K562 (cell line): ENCODE measurements around the gene SLC35F5. TPM values are rescaled to one million over a fixed set of nuclear protein-coding genes. Genes with fewer than 3 reads are reported as not detected.
A peak's percentile ranks its signal among the peaks of the same experiment; 100 is the strongest.

Source experiments
- ATAC-seq: fragments of 200-7000 bp; cut with Tn5 transposase; 3 replicates; pipeline ENCODE4 v1.9.1; 2020; ENCODE audit warnings: moderate library complexity
- BruUV-seq: library from RNA; stranded (reverse); fragments of 400-500 nt; replicated peaks from 2 replicates; lab custom pipeline; 2021; lab: Mats Ljungman, UMichigan
- CTCF ChIA-PET: fragments of 300-600 bp; formaldehyde crosslinking; extraction: SDS; loops from one replicate; lab custom pipeline; 2021; ENCODE audit warnings: low intra/inter-chr PET ratio; lab: Yijun Ruan, JAX
- POLR2A ChIA-PET: fragments of 300-600, 350-650 bp; sonication (Branson Sonifier 250); formaldehyde crosslinking; extraction: SDS; loops from one replicate; lab custom pipeline; 2021; ENCODE audit warnings: antibody characterized with exemption, inconsistent platforms; lab: Yijun Ruan, JAX
- DNase-seq, 4 experiments: peaks; one replicate each; pipeline versions ENCODE4 v3.0.0 to v3.0.0-alpha.2; 2011 to 2018; ENCODE audit warnings: low spot score in 3 of 4, mixed read lengths in 3 of 4; ENCODE audit errors: extremely low read depth in 1 of 4
- FAIRE-seq: peaks from 2 replicates; lab custom pipeline; 2011; peaks lifted over from hg19 to GRCh38; lab: Jason Lieb, UNC
- H2AFZ ChIP-seq: 2 replicates; pipeline ENCODE4 v1.6.0; 2011; ENCODE audit warnings: low read depth, low read length, control low read depth, inconsistent platforms
- H3K27ac ChIP-seq: fragments of 200-600 bp; 3 replicates; pipeline ENCODE4 v1.8.0; 2011; ENCODE audit warnings: low read depth, mild to moderate bottlenecking, control low read depth, inconsistent platforms, low read length, moderate library complexity, mixed read lengths; ENCODE audit errors: extremely low read depth
- H3K27me3 ChIP-seq, 2 experiments: fragments of 300-600 bp in 1 of 2; 2 replicates in 1 of 2; 3 replicates in 1 of 2; pipeline versions ENCODE4 v1.6.0 to v1.8.0; 2011; ENCODE audit warnings: inconsistent platforms in 2 of 2, low read length in 2 of 2, mild to moderate bottlenecking in 1 of 2, mixed read lengths in 1 of 2, moderate library complexity in 1 of 2; ENCODE audit not compliant: control insufficient read depth in 2 of 2, insufficient read depth in 2 of 2
- H3K36me3 ChIP-seq: fragments of 300-600 bp; 3 replicates; pipeline ENCODE4 v1.8.0; 2011; ENCODE audit warnings: mild to moderate bottlenecking, low read length, inconsistent platforms; ENCODE audit not compliant: control insufficient read depth, insufficient read depth
- H3K4me1 ChIP-seq, 2 experiments: fragments of 200-600 bp in 1 of 2; replicated peaks in 1 of 2; 2 replicates in 1 of 2; 3 replicates in 1 of 2; pipeline versions ENCODE4 v1.5.1 to v1.8.0; 2011; ENCODE audit warnings: inconsistent platforms in 2 of 2, low read length in 2 of 2, mild to moderate bottlenecking in 1 of 2, mixed read lengths in 1 of 2, moderate library complexity in 1 of 2; ENCODE audit not compliant: control insufficient read depth in 2 of 2, insufficient read depth in 2 of 2
- H3K4me2 ChIP-seq: 2 replicates; pipeline ENCODE4 v1.6.1; 2011; ENCODE audit warnings: low read length, control low read depth, inconsistent platforms, mixed read lengths; ENCODE audit not compliant: insufficient read depth
- H3K4me3 ChIP-seq: fragments of 200-600 bp; sonication (generic), shearing (Covaris generic); 2 replicates; pipeline ENCODE4 v1.5.1; 2016; ENCODE audit warnings: control low read depth, inconsistent platforms
- H3K79me2 ChIP-seq: fragments of 200-600 bp; 3 replicates; pipeline ENCODE4 v1.8.0; 2011; ENCODE audit warnings: low read length, inconsistent platforms; ENCODE audit not compliant: control insufficient read depth, insufficient read depth
- H3K9ac ChIP-seq, 2 experiments: 2 replicates each; pipeline versions ENCODE4 v1.6.0 to v1.6.1; 2011; ENCODE audit warnings: low read depth in 2 of 2, low read length in 2 of 2, control low read depth in 1 of 2, inconsistent platforms in 1 of 2, mild to moderate bottlenecking in 1 of 2, mixed read lengths in 1 of 2; ENCODE audit not compliant: insufficient read depth in 1 of 2
- H3K9me1 ChIP-seq: one replicate; pipeline ENCODE4 v1.6.0; 2011; ENCODE audit warnings: inconsistent platforms, mild to moderate bottlenecking, low read length, moderate library complexity; ENCODE audit not compliant: control insufficient read depth, insufficient read depth
- H3K9me3 ChIP-seq: replicated peaks from 2 replicates; pipeline ENCODE4 v1.5.1; 2011; ENCODE audit warnings: low read depth, low read length, inconsistent platforms; ENCODE audit not compliant: control insufficient read depth, insufficient read depth
- H4K20me1 ChIP-seq: replicated peaks from 2 replicates; pipeline ENCODE4 v1.6.1; 2011; ENCODE audit warnings: low read length, inconsistent platforms, mixed read lengths; ENCODE audit not compliant: control insufficient read depth, insufficient read depth
- C11orf30 ChIP-seq: fragments of 450-650 bp; IDR thresholded peaks from 2 replicates; pipeline ENCODE4 v1.6.1; 2016; ENCODE audit warnings: low read depth, mild to moderate bottlenecking
- ZNF316 ChIP-seq: fragments of 450-650 bp; IDR thresholded peaks from 2 replicates; pipeline ENCODE4 v1.6.1; 2016
- ZNF384 ChIP-seq: IDR thresholded peaks from 2 replicates; pipeline ENCODE4 v1.6.1; 2012; ENCODE audit warnings: low read depth, low read length, improper control_type of control experiment
- ZNF778 ChIP-seq: fragments of 450-650 bp; formaldehyde crosslinking; IDR thresholded peaks from 2 replicates; pipeline ENCODE4 v1.4.0; 2020; ENCODE audit warnings: mild to moderate bottlenecking, moderate library complexity
- ZNF780A ChIP-seq: fragments of 250-450 bp; sonication (Bioruptor Pico); IDR thresholded peaks from 2 replicates; pipeline ENCODE4 v1.5.0; 2021; ENCODE audit warnings: mild to moderate bottlenecking
- WGBS: fragments of 100-300 bp; shearing (Covaris generic); methylation state at CpG from one replicate; pipeline ENCODE4 v1.1.6; 2016; ENCODE audit warnings: low coverage, mixed read lengths; ENCODE audit not compliant: insufficient coverage; ENCODE audit errors: missing lambda C conversion rate; 5-methylcytosine and 5-hydroxymethylcytosine counted together
- in situ Hi-C: fragments of 300-500 bp; cut with MboI; formaldehyde crosslinking; loops from 4 replicates; pipeline ENCODE4 v1.15.0; 2018; ENCODE audit warnings: inconsistent platforms, mixed read lengths
- intact Hi-C: fragments of 100-400 bp; cut with micrococcal nuclease; formaldehyde crosslinking; loops from 2 replicates; pipeline ENCODE4 v1.14.2; 2022
- polyA plus RNA-seq, 8 experiments: library from polyadenylated mRNA; depleted of rRNA in 4 of 8; stranded (reverse) in 5 of 8; unstranded in 3 of 8; fragments of >200 nt; fragmentation: Nextera tagmentation in 2 of 8; fragmentation: Illumina TruSeq in 1 of 8; extraction: Ambion mirVana in 2 of 8; extraction: Trizol in 1 of 8; gene quantifications; 2 replicates each; pipeline versions ENCODE4 v1.2.1 to v1.2.3, GENCODE V29; 2011 to 2014; ENCODE audit warnings: inconsistent platforms in 1 of 8, missing spikeins in 1 of 8
- total RNA-seq, 7 experiments: library from RNA; depleted of rRNA in 6 of 7; stranded (reverse); fragments of >200 nt in 6 of 7; fragmentation: Illumina TruSeq in 2 of 7; extraction: Trizol in 2 of 7; gene quantifications; 2 replicates each; pipeline versions ENCODE4 v1.2.1 to v1.2.3, GENCODE V29; 2011 to 2021; ENCODE audit warnings: low replicate concordance in 1 of 7
- TF ChIP-seq, protein P1 (sequence below): sonication (generic); formaldehyde crosslinking; IDR thresholded peaks from 2 replicates; pipeline ENCODE4 v1.8.0; 2022; ENCODE audit warnings: missing genetic modification reagents, mild to moderate bottlenecking, moderate library complexity, borderline replicate concordance
- TF ChIP-seq, protein P2 (sequence below), 2 experiments: fragments of 450-650 bp in 1 of 2; IDR thresholded peaks; 2 replicates each; pipeline ENCODE4 v1.6.1; 2011 to 2017; ENCODE audit warnings: low read depth in 2 of 2, antibody characterized with exemption in 1 of 2, borderline replicate concordance in 1 of 2, low read length in 1 of 2, mild to moderate bottlenecking in 1 of 2, mixed read lengths in 1 of 2; ENCODE audit not compliant: control insufficient read depth in 1 of 2

The SLC35F5 gene
- total and polyA plus RNA-seq, 9 of the 15 experiments (the other 6 are each of a cell fraction or from before 2014, with no cell fraction given): 4.9 to 50.7 (median 30.5) TPM

DNA sequence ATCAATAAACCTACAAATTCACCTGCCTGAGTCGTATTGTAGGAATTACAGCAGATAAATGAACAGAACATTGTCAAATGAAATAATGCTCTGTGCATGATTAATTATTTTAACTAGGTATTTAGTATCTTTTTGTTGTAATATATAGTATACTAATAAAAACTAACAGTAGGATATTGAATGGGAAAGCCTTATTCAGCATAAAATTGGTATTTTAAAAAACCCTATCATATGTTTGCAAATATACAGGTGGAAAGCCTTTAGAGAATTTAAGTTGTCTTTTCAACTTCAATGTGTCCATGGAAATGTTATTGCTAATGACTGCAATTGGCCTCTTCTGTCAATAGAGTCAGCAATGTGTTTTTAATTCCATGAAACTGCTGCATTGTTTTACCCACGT, 40.8 kb upstream of the SLC35F5 start:
- H3K9me1 ChIP-seq: no peaks in the 10 kb centered on the region
- ATAC-seq: no peak
- H3K79me2 ChIP-seq: no peaks in the 10 kb centered on the region
- H4K20me1 ChIP-seq: no peaks in the 10 kb centered on the region
- H3K4me1 ChIP-seq: no peaks in the 10 kb centered on the region; a peak in 1 of 5 replicates
- H3K36me3 ChIP-seq: no peaks in the 10 kb centered on the region
- CTCF ChIA-PET: no interaction called here
- POLR2A ChIA-PET: interaction anchor here (1.0 kb wide), 1 partner anchor 11 kb away, joined by 3 read pairs; no protein-coding TSS in a partner anchor
- no peak overlapping the region for H3K4me2 ChIP-seq
- no peak for FAIRE-seq
- BruUV-seq: no TSS peak
- DNase-seq: no peak
- no peak for TF ChIP-seq ZNF384
- peak; percentile 58; the same call in 1 of the 2 replicates for TF ChIP-seq ZNF316
- TF ChIP-seq ZNF780A: no peak
- no peak for TF ChIP-seq ZNF778
- TF ChIP-seq, protein P1, sequence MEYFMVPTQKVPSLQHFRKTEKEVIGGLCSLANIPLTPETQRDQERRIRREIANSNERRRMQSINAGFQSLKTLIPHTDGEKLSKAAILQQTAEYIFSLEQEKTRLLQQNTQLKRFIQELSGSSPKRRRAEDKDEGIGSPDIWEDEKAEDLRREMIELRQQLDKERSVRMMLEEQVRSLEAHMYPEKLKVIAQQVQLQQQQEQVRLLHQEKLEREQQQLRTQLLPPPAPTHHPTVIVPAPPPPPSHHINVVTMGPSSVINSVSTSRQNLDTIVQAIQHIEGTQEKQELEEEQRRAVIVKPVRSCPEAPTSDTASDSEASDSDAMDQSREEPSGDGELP (CRISPR knock-in tag): no peak
- peak; percentile 41 for TF ChIP-seq C11orf30
- TF ChIP-seq, protein P2, sequence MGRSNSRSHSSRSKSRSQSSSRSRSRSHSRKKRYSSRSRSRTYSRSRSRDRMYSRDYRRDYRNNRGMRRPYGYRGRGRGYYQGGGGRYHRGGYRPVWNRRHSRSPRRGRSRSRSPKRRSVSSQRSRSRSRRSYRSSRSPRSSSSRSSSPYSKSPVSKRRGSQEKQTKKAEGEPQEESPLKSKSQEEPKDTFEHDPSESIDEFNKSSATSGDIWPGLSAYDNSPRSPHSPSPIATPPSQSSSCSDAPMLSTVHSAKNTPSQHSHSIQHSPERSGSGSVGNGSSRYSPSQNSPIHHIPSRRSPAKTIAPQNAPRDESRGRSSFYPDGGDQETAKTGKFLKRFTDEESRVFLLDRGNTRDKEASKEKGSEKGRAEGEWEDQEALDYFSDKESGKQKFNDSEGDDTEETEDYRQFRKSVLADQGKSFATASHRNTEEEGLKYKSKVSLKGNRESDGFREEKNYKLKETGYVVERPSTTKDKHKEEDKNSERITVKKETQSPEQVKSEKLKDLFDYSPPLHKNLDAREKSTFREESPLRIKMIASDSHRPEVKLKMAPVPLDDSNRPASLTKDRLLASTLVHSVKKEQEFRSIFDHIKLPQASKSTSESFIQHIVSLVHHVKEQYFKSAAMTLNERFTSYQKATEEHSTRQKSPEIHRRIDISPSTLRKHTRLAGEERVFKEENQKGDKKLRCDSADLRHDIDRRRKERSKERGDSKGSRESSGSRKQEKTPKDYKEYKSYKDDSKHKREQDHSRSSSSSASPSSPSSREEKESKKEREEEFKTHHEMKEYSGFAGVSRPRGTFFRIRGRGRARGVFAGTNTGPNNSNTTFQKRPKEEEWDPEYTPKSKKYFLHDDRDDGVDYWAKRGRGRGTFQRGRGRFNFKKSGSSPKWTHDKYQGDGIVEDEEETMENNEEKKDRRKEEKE (IDR thresholded peaks at IDR 0.05; ENCODE audit: borderline replicate concordance in 1 of 2, control insufficient read depth in 1 of 2, low read depth in 2 of 2, low read length in 1 of 2): no peak
- TF ChIP-seq, all 486 proteins: peak for 2
- H3K4me3 ChIP-seq: no peak overlapping the region
- H3K9me3 ChIP-seq: no peaks in the 10 kb centered on the region
- H3K27ac ChIP-seq: no peak overlapping the region
- WGBS: 0% methylated on average over 2 of the region's 2 CpGs
- H2AFZ ChIP-seq: no peak overlapping the region
- intact Hi-C loops: no loop called here
- H3K27me3 ChIP-seq: peaks cover 5 to 24% of the 10 kb centered on the region in 2 experiments; a peak in 4 of 5 replicates
- in situ Hi-C loops: no loop called here
- H3K9ac ChIP-seq: no peak overlapping the region
